HG02852 (cell line): ENCODE data around the gene SDS.
A peak's percentile ranks its signal among the peaks of the same experiment; 100 is the strongest.

Experiments
- ATAC-seq: cut with Tn5 transposase; IDR thresholded peaks from one replicate; pipeline ENCODE4 v1.9.1; 2021; ENCODE audit warnings: mild to moderate bottlenecking, moderate library complexity; ENCODE audit not compliant: unreplicated experiment

Gene SDS

GRCh38 chr12:113384778-113385177 is 18.9 kb downstream of the SDS start:
- no peak for ATAC-seq

- no peak for ATAC-seq
These were observed 21.5 kb downstream of the SDS start for GRCh38 chr12:113382206-113382605.

GRCh38 chr12:113381220-113381619 is 22.5 kb downstream of the SDS start:
- ATAC-seq = no peak

- ATAC-seq = no peak
These were observed 25.4 kb downstream of the SDS start for GRCh38 chr12:113378291-113378690.

- no peak for ATAC-seq
These were observed 28.8 kb downstream of the SDS start for GRCh38 chr12:113374823-113375428.

GRCh38 chr12:113373969-113374368 is 29.7 kb downstream of the SDS start:
- no peak for ATAC-seq

- ATAC-seq = no peak
These were observed 30.2 kb downstream of the SDS start for GRCh38 chr12:113373440-113373839.

- ATAC-seq = no peak
These were observed 31.3 kb downstream of the SDS start for GRCh38 chr12:113372371-113372770.

- no peak for ATAC-seq
These were observed 31.9 kb downstream of the SDS start for GRCh38 chr12:113371808-113372207.

- ATAC-seq = no peak
These were observed 32.6 kb downstream of the SDS start for GRCh38 chr12:113370923-113371682.

GRCh38 chr12:113369391-113369985 is 34.2 kb downstream of the SDS start:
- no peak for ATAC-seq

GRCh38 chr12:113368331-113368730 is 35.4 kb downstream of the SDS start:
- ATAC-seq = no peak

- ATAC-seq = no peak
These were observed 36.9 kb downstream of the SDS start for GRCh38 chr12:113366827-113367226.

GRCh38 chr12:113365639-113366395 is 37.9 kb downstream of the SDS start:
- no peak for ATAC-seq

GRCh38 chr12:113364698-113365097 is 39.0 kb downstream of the SDS start:
- ATAC-seq = no peak

GRCh38 chr12:113361574-113362370 is 41.9 kb downstream of the SDS start:
- no peak for ATAC-seq

- ATAC-seq = no peak
These were observed 43.5 kb downstream of the SDS start for GRCh38 chr12:113359939-113360748.

GRCh38 chr12:113359133-113359938 is 44.4 kb downstream of the SDS start:
- ATAC-seq = peak; percentile 6
